Testis (tissue), 3 donors: ENCODE measurements around the gene AGGF1. TPM values are rescaled to one million over a fixed set of nuclear protein-coding genes. Genes with fewer than 3 reads are reported as not detected.

ENCODE experiments used
- DNase-seq: peaks from one replicate; pipeline ENCODE4 v3.0.0-alpha.2; 2019
- H3K27ac ChIP-seq, 2 donors: fragments of 200-600 bp; sonication (generic); one replicate each; pipeline ENCODE4 v1.5.1; 2019
- H3K27me3 ChIP-seq: fragments of 200-600 bp; sonication (generic); one replicate; pipeline ENCODE4 v1.5.1; 2019
- H3K36me3 ChIP-seq: fragments of 200-600 bp; sonication (generic); one replicate; pipeline ENCODE4 v1.5.1; 2017; ENCODE audit warnings: low read depth; ENCODE audit errors: missing control alignments
- H3K4me1 ChIP-seq: fragments of 200-600 bp; sonication (generic); one replicate; pipeline ENCODE4 v1.5.1; 2019
- H3K4me3 ChIP-seq, 2 donors: fragments of 200-600 bp; sonication (generic); one replicate each; pipeline ENCODE4 v1.5.1; 2017 to 2019
- H3K9me3 ChIP-seq: fragments of 200-600 bp; sonication (generic); one replicate; pipeline ENCODE4 v1.5.1; 2017
- CTCF ChIP-seq, 3 experiments: fragments of 450-650 bp in 2 of 3; fragments of 200-600 bp in 1 of 3; sonication (generic) in 1 of 3; IDR thresholded peaks; one replicate each; pipeline ENCODE4 v1.5.1; 2016 to 2019; ENCODE audit warnings: antibody characterized with exemption in 3 of 3, mild to moderate bottlenecking in 2 of 3, moderate library complexity in 1 of 3
- POLR2A ChIP-seq: fragments of 450-650 bp; IDR thresholded peaks from one replicate; pipeline ENCODE4 v1.6.1; 2017; ENCODE audit warnings: antibody characterized with exemption, mild to moderate bottlenecking, moderate library complexity
- WGBS, 2 donors: methylation state at CpG; one replicate each; pipeline ENCODE4 v1.1.5; 2018; 5-methylcytosine and 5-hydroxymethylcytosine counted together
- intact Hi-C: fragments of 100-400 bp; cut with DNase I; formaldehyde crosslinking; loops from one replicate; pipeline ENCODE4 v1.15.1; 2023; ENCODE audit warnings: low total_unique reads
- polyA plus RNA-seq: library from polyadenylated mRNA; stranded (reverse); fragments of 350-450 nt; fragmentation: Illumina TruSeq; extraction: RNeasy Lipid Tissue Mini Kit (QIAGEN cat#74804); gene quantifications from one replicate; pipeline ENCODE4 v1.2.3, GENCODE V29; 2014; ENCODE audit warnings: low read depth, low replicate concordance; ENCODE audit not compliant: insufficient read depth
- total RNA-seq, 2 donors: library from RNA; depleted of rRNA; stranded (reverse); fragments of >200 nt; gene quantifications; one replicate each; pipeline ENCODE4 v1.2.3, GENCODE V29; 2016

AGGF1 gene
- total and polyA plus RNA-seq, 3 donors from 2014 or later: 22.8 to 58.0 (median 50.4) TPM

GRCh38 chr5:77064040-77064439, 33.8 kb downstream of the AGGF1 start:
- Histone ChIP-seq H3K4me1 (no peaks in the 10 kb centered on the region), H3K9me3 (no peaks in the 10 kb centered on the region), H3K27me3 (no peaks in the 10 kb centered on the region), H3K27ac (no peak overlapping the region), H3K4me3 (no peak overlapping the region), H3K36me3 (no peaks in the 10 kb centered on the region)
- WGBS, 2 donors: 57 to 74% methylated on average over 3 of the region's 3 CpGs
- intact Hi-C loops: no loop called here
- DNase-seq: no peak
- no peak for TF ChIP-seq CTCF (IDR thresholded peaks at IDR 0.05)
- no peak for TF ChIP-seq POLR2A

GRCh38 chr5:77065256-77065655, 35.1 kb downstream of the AGGF1 start:
- H3K27me3 ChIP-seq: no peaks in the 10 kb centered on the region
- H3K9me3 ChIP-seq: no peaks in the 10 kb centered on the region
- no peak overlapping the region for H3K27ac ChIP-seq
- 85 to 90% methylated on average over 3 of the region's 3 CpGs for WGBS, 2 donors
- no peak for DNase-seq
- intact Hi-C loops: no loop called here
- no peaks in the 10 kb centered on the region for H3K4me1 ChIP-seq
- TF ChIP-seq POLR2A (no peak), CTCF (IDR thresholded peaks at IDR 0.05) (no peak)
- no peaks in the 10 kb centered on the region for H3K36me3 ChIP-seq
- H3K4me3 ChIP-seq: no peak overlapping the region

- intact Hi-C loops: no loop called here
- Histone ChIP-seq H3K4me3 (no peak overlapping the region), H3K9me3 (no peaks in the 10 kb centered on the region), H3K27me3 (no peaks in the 10 kb centered on the region), H3K36me3 (no peaks in the 10 kb centered on the region), H3K27ac (no peak overlapping the region), H3K4me1 (no peaks in the 10 kb centered on the region)
- 75 to 100% methylated on average over 1 of the region's 1 CpG for WGBS, 2 donors
- TF ChIP-seq POLR2A (no peak), CTCF (IDR thresholded peaks at IDR 0.05) (no peak)
- no peak for DNase-seq
Observed at GRCh38 chr5:77066184-77066583, 36.0 kb downstream of the AGGF1 start.

GRCh38 chr5:77066823-77067442, 36.7 kb downstream of the AGGF1 start:
- Histone ChIP-seq H3K27me3 (no peaks in the 10 kb centered on the region), H3K9me3 (no peaks in the 10 kb centered on the region), H3K27ac (no peak overlapping the region), H3K4me1 (no peaks in the 10 kb centered on the region), H3K36me3 (no peaks in the 10 kb centered on the region), H3K4me3 (no peak overlapping the region)
- DNase-seq: no peak
- WGBS, 2 donors: 75% methylated on average over 1 of the region's 1 CpG
- TF ChIP-seq CTCF (IDR thresholded peaks at IDR 0.05) (no peak), POLR2A (no peak)
- intact Hi-C loops: no loop called here

- no peaks in the 10 kb centered on the region for H3K9me3 ChIP-seq
- no peak overlapping the region for H3K27ac ChIP-seq
- H3K36me3 ChIP-seq: no peaks in the 10 kb centered on the region
- intact Hi-C loops: no loop called here
- WGBS, 2 donors: 49 to 61% methylated on average over 2 of the region's 2 CpGs
- TF ChIP-seq POLR2A: no peak
- no peak for TF ChIP-seq CTCF (IDR thresholded peaks at IDR 0.05)
- H3K4me3 ChIP-seq: no peak overlapping the region
- no peaks in the 10 kb centered on the region for H3K4me1 ChIP-seq
- H3K27me3 ChIP-seq: no peaks in the 10 kb centered on the region
- DNase-seq: no peak
Observed at GRCh38 chr5:77073667-77074066, 43.5 kb downstream of the AGGF1 start.
